Measurements from ENCODE around the gene ZBBX. TPM values are rescaled to one million over a fixed set of nuclear protein-coding genes. Genes with fewer than 3 reads are reported as not detected.

ZBBX gene
- polyA plus RNA-seq, 1 donor from 2014 or later: 2.7 TPM

DNA sequence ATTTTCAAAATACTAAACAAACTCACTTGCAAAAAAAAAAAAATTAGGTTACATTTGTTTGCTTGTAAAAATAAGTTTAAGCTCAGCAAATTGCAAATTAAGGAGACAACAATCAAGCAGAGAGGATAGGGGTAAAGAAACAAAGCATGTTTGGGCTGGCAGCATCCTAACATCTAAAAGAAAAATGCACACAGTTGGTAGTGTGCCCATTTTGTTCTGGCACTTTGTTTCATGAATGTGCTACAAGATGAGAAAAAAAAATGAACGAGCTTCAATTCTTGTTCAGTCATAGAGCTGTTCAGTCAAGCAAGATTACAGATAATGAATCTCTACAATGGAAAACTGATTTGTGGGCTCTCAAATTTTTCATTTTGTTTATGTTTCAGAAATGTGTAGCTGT lies 17.7 kb upstream of the ZBBX start:
- H3K4me2 ChIP-seq (ENCODE audit: low read length): no peak overlapping the region
- no peak for TF ChIP-seq MXI1 (conservative IDR thresholded peaks at IDR 0.05; ENCODE audit: poor library complexity, severe bottlenecking)
- no peak for TF ChIP-seq POLR2AphosphoS5 (IDR thresholded peaks at IDR 0.05)
- TF ChIP-seq EZH2 (IDR thresholded peaks at IDR 0.05; ENCODE audit: borderline replicate concordance, insufficient read depth, low read length, poor library complexity, severe bottlenecking): no peak
- TF ChIP-seq RAD21 (conservative IDR thresholded peaks at IDR 0.05): no peak
- TF ChIP-seq EP300 (conservative IDR thresholded peaks at IDR 0.05; ENCODE audit: poor library complexity, severe bottlenecking): no peak
- no peak for TF ChIP-seq TAF1 (IDR thresholded peaks at IDR 0.05; ENCODE audit: low read depth)
- TF ChIP-seq, protein P1, sequence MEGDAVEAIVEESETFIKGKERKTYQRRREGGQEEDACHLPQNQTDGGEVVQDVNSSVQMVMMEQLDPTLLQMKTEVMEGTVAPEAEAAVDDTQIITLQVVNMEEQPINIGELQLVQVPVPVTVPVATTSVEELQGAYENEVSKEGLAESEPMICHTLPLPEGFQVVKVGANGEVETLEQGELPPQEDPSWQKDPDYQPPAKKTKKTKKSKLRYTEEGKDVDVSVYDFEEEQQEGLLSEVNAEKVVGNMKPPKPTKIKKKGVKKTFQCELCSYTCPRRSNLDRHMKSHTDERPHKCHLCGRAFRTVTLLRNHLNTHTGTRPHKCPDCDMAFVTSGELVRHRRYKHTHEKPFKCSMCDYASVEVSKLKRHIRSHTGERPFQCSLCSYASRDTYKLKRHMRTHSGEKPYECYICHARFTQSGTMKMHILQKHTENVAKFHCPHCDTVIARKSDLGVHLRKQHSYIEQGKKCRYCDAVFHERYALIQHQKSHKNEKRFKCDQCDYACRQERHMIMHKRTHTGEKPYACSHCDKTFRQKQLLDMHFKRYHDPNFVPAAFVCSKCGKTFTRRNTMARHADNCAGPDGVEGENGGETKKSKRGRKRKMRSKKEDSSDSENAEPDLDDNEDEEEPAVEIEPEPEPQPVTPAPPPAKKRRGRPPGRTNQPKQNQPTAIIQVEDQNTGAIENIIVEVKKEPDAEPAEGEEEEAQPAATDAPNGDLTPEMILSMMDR (IDR thresholded peaks at IDR 0.05; ENCODE audit: poor library complexity, severe bottlenecking): no peak
- no peak for TF ChIP-seq SMC3 (conservative IDR thresholded peaks at IDR 0.05; ENCODE audit: poor library complexity)
- TF ChIP-seq, protein P2, sequence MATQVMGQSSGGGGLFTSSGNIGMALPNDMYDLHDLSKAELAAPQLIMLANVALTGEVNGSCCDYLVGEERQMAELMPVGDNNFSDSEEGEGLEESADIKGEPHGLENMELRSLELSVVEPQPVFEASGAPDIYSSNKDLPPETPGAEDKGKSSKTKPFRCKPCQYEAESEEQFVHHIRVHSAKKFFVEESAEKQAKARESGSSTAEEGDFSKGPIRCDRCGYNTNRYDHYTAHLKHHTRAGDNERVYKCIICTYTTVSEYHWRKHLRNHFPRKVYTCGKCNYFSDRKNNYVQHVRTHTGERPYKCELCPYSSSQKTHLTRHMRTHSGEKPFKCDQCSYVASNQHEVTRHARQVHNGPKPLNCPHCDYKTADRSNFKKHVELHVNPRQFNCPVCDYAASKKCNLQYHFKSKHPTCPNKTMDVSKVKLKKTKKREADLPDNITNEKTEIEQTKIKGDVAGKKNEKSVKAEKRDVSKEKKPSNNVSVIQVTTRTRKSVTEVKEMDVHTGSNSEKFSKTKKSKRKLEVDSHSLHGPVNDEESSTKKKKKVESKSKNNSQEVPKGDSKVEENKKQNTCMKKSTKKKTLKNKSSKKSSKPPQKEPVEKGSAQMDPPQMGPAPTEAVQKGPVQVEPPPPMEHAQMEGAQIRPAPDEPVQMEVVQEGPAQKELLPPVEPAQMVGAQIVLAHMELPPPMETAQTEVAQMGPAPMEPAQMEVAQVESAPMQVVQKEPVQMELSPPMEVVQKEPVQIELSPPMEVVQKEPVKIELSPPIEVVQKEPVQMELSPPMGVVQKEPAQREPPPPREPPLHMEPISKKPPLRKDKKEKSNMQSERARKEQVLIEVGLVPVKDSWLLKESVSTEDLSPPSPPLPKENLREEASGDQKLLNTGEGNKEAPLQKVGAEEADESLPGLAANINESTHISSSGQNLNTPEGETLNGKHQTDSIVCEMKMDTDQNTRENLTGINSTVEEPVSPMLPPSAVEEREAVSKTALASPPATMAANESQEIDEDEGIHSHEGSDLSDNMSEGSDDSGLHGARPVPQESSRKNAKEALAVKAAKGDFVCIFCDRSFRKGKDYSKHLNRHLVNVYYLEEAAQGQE (IDR thresholded peaks at IDR 0.05; ENCODE audit: borderline replicate concordance): no peak

DNA sequence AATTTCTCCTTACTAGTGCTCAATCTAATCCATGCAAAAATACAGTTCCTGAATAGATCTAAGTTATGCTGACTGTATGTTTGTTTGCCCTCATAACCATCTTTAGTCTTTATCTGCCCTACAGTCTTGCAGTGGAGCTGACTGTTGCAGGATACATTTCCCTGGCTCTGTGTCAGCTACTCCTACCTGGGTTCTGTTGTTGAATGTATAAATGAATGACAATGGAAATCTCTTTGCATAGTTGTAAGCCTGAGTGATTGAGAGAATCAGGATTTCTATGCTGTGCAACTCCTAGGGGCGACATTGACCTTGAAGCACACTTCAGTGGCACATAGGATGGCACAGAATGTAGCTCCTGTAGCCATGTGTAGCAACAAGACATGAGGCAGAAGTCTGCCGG lies 16.0 kb upstream of the ZBBX start:
- TF ChIP-seq, protein P2 (IDR thresholded peaks at IDR 0.05; ENCODE audit: borderline replicate concordance): no peak
- no peak for TF ChIP-seq EP300 (conservative IDR thresholded peaks at IDR 0.05; ENCODE audit: poor library complexity, severe bottlenecking)
- TF ChIP-seq POLR2AphosphoS5 (IDR thresholded peaks at IDR 0.05): no peak
- TF ChIP-seq SMC3 (conservative IDR thresholded peaks at IDR 0.05; ENCODE audit: poor library complexity): no peak
- TF ChIP-seq RAD21 (conservative IDR thresholded peaks at IDR 0.05): no peak
- no peak for TF ChIP-seq MXI1 (conservative IDR thresholded peaks at IDR 0.05; ENCODE audit: poor library complexity, severe bottlenecking)
- TF ChIP-seq, protein P1 (IDR thresholded peaks at IDR 0.05; ENCODE audit: poor library complexity, severe bottlenecking): no peak
- no peak for TF ChIP-seq TAF1 (IDR thresholded peaks at IDR 0.05; ENCODE audit: low read depth)
- TF ChIP-seq EZH2 (IDR thresholded peaks at IDR 0.05; ENCODE audit: borderline replicate concordance, insufficient read depth, low read length, poor library complexity, severe bottlenecking): no peak
- Histone ChIP-seq H3K27ac (ENCODE audit: low read length) (no peak overlapping the region), H3K27me3 (ENCODE audit: insufficient read depth, low read depth, low read length) (no peaks in the 10 kb centered on the region), H3K9me2 (ENCODE audit: insufficient read depth, low read length) (no peaks in the 10 kb centered on the region), H3K9me3 (ENCODE audit: low read length) (no peaks in the 10 kb centered on the region), H2AFZ (ENCODE audit: low read depth, low read length) (no peak overlapping the region), H3F3A (ENCODE audit: insufficient read depth, low read length, poor library complexity, severe bottlenecking) (no peaks in the 10 kb centered on the region), H4K20me1 (ENCODE audit: insufficient read depth) (no peaks in the 10 kb centered on the region), H3K79me2 (replicated peaks; ENCODE audit: insufficient read depth, low read length) (no peaks in the 10 kb centered on the region), H3K36me3 (ENCODE audit: insufficient read depth, low read length) (no peaks in the 10 kb centered on the region), H3K9ac (ENCODE audit: low read length) (no peak overlapping the region), H3K4me3 (ENCODE audit: low read length) (no peak overlapping the region), H3K4me2 (ENCODE audit: low read length) (no peak overlapping the region)

More for the DNA sequence above, 17.7 kb upstream of the ZBBX start:
- Histone ChIP-seq H3K9me2 (ENCODE audit: insufficient read depth, low read length) (no peaks in the 10 kb centered on the region), H3K36me3 (ENCODE audit: insufficient read depth, low read length) (no peaks in the 10 kb centered on the region), H3F3A (ENCODE audit: insufficient read depth, low read length, poor library complexity, severe bottlenecking) (no peaks in the 10 kb centered on the region), H3K27me3 (ENCODE audit: insufficient read depth, low read depth, low read length) (no peaks in the 10 kb centered on the region), H2AFZ (ENCODE audit: low read depth, low read length) (no peak overlapping the region), H3K79me2 (replicated peaks; ENCODE audit: insufficient read depth, low read length) (no peaks in the 10 kb centered on the region), H4K20me1 (ENCODE audit: insufficient read depth) (no peaks in the 10 kb centered on the region), H3K27ac (ENCODE audit: low read length) (no peak overlapping the region), H3K9ac (ENCODE audit: low read length) (no peak overlapping the region), H3K9me3 (ENCODE audit: low read length) (no peaks in the 10 kb centered on the region), H3K4me3 (ENCODE audit: low read length) (no peak overlapping the region)
